ENCODE results near the gene CD44. TPM values are rescaled to one million over a fixed set of nuclear protein-coding genes. Genes with fewer than 3 reads are reported as not detected.

CD44 gene
- total and polyA plus RNA-seq, 4 donors = 4.1 to 26.9 (median 14.6) TPM

DNA sequence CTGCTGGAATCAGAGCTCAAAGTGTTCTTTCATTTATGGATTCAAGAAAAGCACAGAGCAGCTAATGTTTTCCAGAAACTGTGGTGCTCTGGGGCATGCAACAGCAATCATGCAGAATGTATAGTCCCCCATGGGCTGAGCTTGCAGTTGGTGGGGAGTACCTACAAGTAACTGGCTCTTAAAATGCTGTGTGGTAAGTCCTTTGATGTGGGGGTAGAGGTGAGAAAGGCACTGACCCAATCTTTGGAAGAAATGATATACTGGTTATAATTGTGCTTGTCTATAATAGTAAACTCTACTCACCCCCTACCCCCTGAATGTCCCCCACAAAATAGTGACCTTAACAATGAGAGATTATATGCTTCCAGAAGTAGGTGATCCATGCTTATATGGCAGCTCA is 29.1 kb upstream of the CD44 start:
- H3K9me3 ChIP-seq (ENCODE audit: control insufficient read depth in 4 of 4, low read length in 3 of 4) = no peaks in the 10 kb centered on the region
- no peak for TF ChIP-seq RXRA (IDR thresholded peaks at IDR 0.05)
- TF ChIP-seq FOXA1 (IDR thresholded peaks at IDR 0.05) = no peak
- TF ChIP-seq, protein P1, sequence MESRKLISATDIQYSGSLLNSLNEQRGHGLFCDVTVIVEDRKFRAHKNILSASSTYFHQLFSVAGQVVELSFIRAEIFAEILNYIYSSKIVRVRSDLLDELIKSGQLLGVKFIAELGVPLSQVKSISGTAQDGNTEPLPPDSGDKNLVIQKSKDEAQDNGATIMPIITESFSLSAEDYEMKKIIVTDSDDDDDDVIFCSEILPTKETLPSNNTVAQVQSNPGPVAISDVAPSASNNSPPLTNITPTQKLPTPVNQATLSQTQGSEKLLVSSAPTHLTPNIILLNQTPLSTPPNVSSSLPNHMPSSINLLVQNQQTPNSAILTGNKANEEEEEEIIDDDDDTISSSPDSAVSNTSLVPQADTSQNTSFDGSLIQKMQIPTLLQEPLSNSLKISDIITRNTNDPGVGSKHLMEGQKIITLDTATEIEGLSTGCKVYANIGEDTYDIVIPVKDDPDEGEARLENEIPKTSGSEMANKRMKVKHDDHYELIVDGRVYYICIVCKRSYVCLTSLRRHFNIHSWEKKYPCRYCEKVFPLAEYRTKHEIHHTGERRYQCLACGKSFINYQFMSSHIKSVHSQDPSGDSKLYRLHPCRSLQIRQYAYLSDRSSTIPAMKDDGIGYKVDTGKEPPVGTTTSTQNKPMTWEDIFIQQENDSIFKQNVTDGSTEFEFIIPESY (IDR thresholded peaks at IDR 0.05) = no peak
- TF ChIP-seq RAD21 (IDR thresholded peaks at IDR 0.05) = no peak
- TF ChIP-seq JUND (IDR thresholded peaks at IDR 0.05) = no peak
- no peak overlapping the region for H3K9ac ChIP-seq (ENCODE audit: low read depth in 1 of 2, low read length in 2 of 2)
- DNase-seq (ENCODE audit: low spot score) = no peak
- H3K36me3 ChIP-seq (ENCODE audit: control insufficient read depth in 4 of 4, insufficient read depth in 3 of 4, low read depth in 1 of 4, low read length in 3 of 4) = no peaks in the 10 kb centered on the region
- H3K4me3 ChIP-seq (ENCODE audit: low read depth in 1 of 3, low read length in 3 of 3) = no peak overlapping the region
- H3K27me3 ChIP-seq (ENCODE audit: control insufficient read depth in 4 of 4, insufficient read depth in 4 of 4, low read length in 3 of 4) = no peaks in the 10 kb centered on the region
- no peaks in the 10 kb centered on the region for H3K4me1 ChIP-seq (ENCODE audit: control insufficient read depth in 4 of 4, insufficient read depth in 4 of 4, low read length in 3 of 4)
- H3K27ac ChIP-seq (ENCODE audit: low read depth in 1 of 2, low read length in 2 of 2) = no peak overlapping the region

DNA sequence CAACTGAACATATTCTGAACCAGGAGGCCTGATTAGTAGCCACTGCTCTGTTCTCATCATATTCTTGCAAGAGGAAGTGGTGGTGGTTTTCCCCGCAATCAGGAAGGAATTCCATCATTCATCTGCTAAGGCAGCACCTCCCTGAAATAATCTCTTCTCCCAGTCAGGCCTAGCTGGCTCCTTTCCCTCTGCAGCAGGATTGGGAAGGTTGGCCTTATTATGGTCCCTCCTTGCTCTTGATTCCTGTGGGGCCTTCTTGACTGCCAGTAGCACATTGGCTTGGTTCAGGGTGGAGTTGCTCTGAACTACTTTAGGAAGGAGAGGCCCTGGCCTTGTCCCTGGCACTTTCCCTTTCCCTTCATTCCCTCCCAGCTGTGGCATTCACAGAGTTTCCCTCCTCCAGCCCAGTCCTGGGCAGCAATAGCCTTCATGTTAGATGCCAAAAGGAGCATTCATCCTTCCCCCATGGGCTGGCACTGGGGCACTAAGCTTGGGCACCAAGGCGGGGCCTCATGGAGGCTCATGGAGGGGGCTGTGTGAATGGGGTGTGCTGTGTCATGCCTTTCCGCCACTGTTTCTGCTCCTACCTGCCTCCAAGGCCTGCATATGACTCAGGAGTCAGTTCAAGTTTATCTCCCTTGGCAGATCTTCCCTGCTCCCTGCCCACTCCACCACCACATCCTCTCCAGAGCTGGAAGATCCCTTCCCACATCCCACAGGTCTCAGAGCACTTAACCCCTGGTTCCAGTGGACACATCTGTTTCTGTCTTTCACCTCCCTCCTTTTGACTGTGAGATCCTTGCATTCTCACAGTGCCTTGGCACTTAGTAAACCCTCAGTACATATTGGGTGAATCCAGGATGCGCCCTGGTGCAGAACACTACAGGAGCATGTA is 27.6 kb upstream of the CD44 start:
- H3K4me1 ChIP-seq (ENCODE audit: control insufficient read depth in 4 of 4, insufficient read depth in 4 of 4, low read length in 3 of 4) = no peaks in the 10 kb centered on the region
- no peaks in the 10 kb centered on the region for H3K9me3 ChIP-seq (ENCODE audit: control insufficient read depth in 4 of 4, low read length in 3 of 4)
- no peaks in the 10 kb centered on the region for H3K27me3 ChIP-seq (ENCODE audit: control insufficient read depth in 4 of 4, insufficient read depth in 4 of 4, low read length in 3 of 4)
- no peak for DNase-seq (ENCODE audit: low spot score)
- H3K36me3 ChIP-seq (ENCODE audit: control insufficient read depth in 4 of 4, insufficient read depth in 3 of 4, low read depth in 1 of 4, low read length in 3 of 4) = no peaks in the 10 kb centered on the region
- no peak overlapping the region for H3K27ac ChIP-seq (ENCODE audit: low read depth in 1 of 2, low read length in 2 of 2)
- TF ChIP-seq TAF1 (conservative IDR thresholded peaks at IDR 0.05) (no peak), JUND (IDR thresholded peaks at IDR 0.05) (no peak), SP1 (IDR thresholded peaks at IDR 0.05) (no peak), REST (IDR thresholded peaks at IDR 0.05) (no peak), GABPA (IDR thresholded peaks at IDR 0.05 in 1 of 2, conservative IDR thresholded peaks at IDR 0.05 in 1 of 2) (no peak), YY1 (IDR thresholded peaks at IDR 0.05) (no peak), RAD21 (IDR thresholded peaks at IDR 0.05) (no peak), HNF4G (IDR thresholded peaks at IDR 0.05) (no peak), EGR1 (IDR thresholded peaks at IDR 0.05; ENCODE audit: low read depth in 2 of 2) (no peak), RXRA (IDR thresholded peaks at IDR 0.05) (no peak), NR2F2 (IDR thresholded peaks at IDR 0.05) (no peak), HNF4A (conservative IDR thresholded peaks at IDR 0.05) (no peak), FOXA2 (IDR thresholded peaks at IDR 0.05) (no peak)
- TF ChIP-seq, protein P2, sequence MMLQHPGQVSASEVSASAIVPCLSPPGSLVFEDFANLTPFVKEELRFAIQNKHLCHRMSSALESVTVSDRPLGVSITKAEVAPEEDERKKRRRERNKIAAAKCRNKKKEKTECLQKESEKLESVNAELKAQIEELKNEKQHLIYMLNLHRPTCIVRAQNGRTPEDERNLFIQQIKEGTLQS (IDR thresholded peaks at IDR 0.05) = no peak
- TF ChIP-seq, protein P1 (IDR thresholded peaks at IDR 0.05) = no peak
- TF ChIP-seq, protein P3, sequence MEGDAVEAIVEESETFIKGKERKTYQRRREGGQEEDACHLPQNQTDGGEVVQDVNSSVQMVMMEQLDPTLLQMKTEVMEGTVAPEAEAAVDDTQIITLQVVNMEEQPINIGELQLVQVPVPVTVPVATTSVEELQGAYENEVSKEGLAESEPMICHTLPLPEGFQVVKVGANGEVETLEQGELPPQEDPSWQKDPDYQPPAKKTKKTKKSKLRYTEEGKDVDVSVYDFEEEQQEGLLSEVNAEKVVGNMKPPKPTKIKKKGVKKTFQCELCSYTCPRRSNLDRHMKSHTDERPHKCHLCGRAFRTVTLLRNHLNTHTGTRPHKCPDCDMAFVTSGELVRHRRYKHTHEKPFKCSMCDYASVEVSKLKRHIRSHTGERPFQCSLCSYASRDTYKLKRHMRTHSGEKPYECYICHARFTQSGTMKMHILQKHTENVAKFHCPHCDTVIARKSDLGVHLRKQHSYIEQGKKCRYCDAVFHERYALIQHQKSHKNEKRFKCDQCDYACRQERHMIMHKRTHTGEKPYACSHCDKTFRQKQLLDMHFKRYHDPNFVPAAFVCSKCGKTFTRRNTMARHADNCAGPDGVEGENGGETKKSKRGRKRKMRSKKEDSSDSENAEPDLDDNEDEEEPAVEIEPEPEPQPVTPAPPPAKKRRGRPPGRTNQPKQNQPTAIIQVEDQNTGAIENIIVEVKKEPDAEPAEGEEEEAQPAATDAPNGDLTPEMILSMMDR (IDR thresholded peaks at IDR 0.05; ENCODE audit: low read depth, low read length, missing input control) = no peak
- TF ChIP-seq, protein P4, sequence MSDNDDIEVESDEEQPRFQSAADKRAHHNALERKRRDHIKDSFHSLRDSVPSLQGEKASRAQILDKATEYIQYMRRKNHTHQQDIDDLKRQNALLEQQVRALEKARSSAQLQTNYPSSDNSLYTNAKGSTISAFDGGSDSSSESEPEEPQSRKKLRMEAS (IDR thresholded peaks at IDR 0.05) = no peak
- WGBS = 87% methylated on average over 4 of the region's 4 CpGs
- H3K4me3 ChIP-seq (ENCODE audit: low read depth in 1 of 3, low read length in 3 of 3) = no peak overlapping the region
- H3K9ac ChIP-seq (ENCODE audit: low read depth in 1 of 2, low read length in 2 of 2) = peak overlapping the region in 1 of 2 donors; percentile 12
